Stimulated activated CD8-positive, alpha-beta memory T cell treated with anti-CD3 and anti-CD28 coated beads, Interleukin-12 subunit alpha, Interleukin-12 subunit beta, amount 100 ng/mL, for 4 hours (primary cell): ENCODE data around the gene ABHD8.
A peak's percentile ranks its signal among the peaks of the same experiment; 100 is the strongest.

Source experiments
- DNase-seq: peaks from one replicate; pipeline ENCODE4 v3.0.0-alpha.2; 2020; ENCODE audit warnings: low read depth

ABHD8 gene

GRCh38 chr19:17333611-17334413 lies 30.6 kb upstream of the ABHD8 start:
- DNase-seq: peak; percentile 60

GRCh38 chr19:17332677-17333581 lies 29.7 kb upstream of the ABHD8 start:
- no peak for DNase-seq

GRCh38 chr19:17332360-17332676 lies 29.1 kb upstream of the ABHD8 start:
- DNase-seq: no peak

DNA sequence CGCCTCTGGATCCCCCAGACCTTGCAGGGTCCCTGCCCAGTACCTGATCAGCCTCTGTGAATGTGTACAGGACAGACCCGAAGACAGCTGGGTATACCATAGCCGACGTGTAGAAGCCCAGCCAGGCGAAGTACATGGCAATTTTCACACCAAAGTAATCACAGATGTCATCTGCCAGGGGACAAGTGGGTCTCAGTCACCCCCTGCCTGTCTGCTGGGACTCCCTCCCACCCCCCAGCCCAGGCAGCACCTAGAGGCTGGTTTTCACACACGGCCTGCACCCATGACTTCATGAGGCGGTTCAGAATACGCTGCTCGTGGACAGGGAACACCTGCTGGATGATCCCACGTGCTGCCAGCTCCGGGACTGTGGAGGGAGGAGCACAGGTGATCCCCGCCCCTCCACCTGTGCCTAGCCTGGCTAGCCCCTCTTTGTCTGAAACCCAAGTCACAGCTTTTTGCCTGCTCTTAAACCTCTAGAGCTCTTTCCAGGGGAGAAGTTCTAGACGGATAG lies 27.9 kb upstream of the ABHD8 start:
- no peak for DNase-seq

- no peak for DNase-seq
Measured at GRCh38 chr19:17330262-17331044, 27.2 kb upstream of the ABHD8 start.

DNA sequence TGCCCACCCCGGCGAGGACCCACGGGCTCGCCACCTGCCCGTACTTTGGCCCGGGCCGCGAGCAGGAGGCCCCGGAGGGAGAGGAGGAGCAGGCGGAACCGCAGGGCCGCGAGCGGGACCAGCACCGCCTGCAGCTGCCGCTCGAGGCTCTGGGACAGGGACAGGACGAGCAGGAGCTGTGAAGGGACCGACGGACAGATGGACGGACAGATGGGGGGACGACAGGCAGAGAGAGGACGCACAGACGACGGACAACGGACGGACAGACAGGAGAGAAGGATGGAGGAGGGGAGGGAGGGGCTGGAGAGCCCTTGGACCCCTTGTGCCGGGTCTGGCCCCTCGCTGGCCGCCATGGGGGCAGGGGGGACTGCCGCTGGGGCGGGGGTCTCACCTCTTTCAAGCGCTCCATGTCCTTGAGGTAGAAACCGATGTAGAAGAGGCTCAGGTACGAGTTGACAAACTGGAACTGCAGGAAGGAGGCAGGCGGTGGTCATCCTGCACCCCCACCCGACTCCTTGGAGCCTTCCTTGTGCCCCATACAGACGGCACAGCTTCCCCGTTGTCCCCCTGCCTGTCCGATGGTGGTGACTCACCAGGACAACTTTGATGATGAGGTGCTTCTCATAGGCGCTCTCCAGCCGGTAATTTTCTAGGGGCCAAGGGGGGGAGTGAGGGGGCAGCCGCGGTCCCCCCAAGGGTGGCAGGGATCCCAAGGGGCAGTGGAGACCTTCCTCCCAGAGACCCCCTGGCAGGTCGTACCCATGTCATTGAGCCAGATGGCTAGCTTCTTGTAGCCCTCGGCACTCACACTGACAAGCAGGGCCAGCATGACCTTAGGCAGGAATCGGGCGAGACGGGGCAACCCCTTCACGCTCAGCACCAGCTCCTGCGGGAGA lies 26.4 kb upstream of the ABHD8 start:
- DNase-seq: no peak

DNA sequence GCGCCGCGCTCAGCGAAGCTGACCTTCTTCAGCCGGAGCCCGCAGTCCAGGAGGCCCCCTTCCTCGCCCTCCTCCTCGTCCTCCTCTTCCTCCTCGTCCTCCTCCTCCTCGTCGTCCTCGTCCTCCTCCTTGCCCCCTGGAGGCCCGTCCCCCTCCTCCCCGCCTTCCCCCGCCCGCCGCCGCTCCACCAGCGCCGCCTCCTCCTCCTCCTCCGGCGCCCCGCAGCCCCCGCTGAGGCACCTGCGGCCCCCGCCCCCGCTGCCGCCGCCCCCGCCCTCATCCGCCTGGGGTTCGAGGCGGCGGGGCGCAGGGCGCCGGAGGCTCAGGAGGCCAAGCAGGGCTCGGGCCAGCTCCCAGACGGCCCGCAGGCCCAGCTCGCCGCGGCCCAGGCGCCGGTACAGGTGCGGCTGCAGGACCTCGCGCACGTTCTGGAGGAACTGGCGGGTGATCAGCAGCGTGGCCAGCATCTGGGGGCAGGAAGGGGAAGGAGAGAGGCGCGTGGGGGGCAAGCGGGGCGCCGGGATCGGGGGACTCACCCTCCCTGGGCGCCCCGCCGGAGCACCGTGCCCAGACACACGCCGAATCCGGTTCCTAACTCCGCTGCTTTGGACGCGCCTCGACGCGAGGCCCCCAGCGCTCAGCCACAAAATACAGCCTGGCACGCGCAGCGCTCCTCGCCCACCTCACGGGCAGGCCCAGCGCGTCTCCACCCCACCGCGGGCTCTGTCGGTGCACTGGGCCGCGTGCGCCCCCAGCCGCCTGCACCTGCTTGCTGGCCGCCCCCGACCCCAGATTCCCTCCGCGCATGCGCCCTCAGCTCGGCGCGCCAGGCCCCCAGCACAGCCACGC lies 25.5 kb upstream of the ABHD8 start:
- DNase-seq: peak; percentile 33

- peak; percentile 43 for DNase-seq
Measured at GRCh38 chr19:17327654-17328516, 24.7 kb upstream of the ABHD8 start.

DNA sequence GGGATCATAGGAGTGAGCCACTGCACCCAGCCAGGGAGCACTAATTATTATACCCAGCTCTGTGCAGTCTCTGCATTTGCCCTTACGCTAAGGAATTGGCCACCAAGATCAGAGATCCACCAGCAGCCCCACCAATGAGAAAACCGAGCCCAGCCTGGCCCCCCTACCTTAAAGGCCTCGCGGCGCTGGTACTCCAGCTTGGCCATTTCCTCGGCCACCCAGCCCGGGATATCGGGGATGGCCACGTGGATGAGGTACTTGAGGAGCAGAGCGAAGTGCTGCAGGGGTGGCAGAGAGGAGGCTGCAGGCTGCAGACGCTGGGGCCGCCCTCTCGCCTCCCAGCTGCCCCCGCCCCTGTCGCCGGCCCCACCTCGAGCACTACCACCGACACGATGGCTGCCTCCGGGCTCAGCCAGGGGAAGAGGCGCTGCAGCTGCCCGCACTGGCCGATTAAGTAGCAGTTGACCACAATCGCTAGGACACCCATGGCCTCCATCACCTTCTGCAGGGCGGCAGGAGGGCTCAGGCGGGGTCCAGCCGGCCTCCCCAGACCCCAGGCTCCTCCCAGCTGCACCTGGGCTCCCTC lies 23.9 kb upstream of the ABHD8 start:
- no peak for DNase-seq

GRCh38 chr19:17326595-17326966 lies 23.4 kb upstream of the ABHD8 start:
- DNase-seq: no peak

DNA sequence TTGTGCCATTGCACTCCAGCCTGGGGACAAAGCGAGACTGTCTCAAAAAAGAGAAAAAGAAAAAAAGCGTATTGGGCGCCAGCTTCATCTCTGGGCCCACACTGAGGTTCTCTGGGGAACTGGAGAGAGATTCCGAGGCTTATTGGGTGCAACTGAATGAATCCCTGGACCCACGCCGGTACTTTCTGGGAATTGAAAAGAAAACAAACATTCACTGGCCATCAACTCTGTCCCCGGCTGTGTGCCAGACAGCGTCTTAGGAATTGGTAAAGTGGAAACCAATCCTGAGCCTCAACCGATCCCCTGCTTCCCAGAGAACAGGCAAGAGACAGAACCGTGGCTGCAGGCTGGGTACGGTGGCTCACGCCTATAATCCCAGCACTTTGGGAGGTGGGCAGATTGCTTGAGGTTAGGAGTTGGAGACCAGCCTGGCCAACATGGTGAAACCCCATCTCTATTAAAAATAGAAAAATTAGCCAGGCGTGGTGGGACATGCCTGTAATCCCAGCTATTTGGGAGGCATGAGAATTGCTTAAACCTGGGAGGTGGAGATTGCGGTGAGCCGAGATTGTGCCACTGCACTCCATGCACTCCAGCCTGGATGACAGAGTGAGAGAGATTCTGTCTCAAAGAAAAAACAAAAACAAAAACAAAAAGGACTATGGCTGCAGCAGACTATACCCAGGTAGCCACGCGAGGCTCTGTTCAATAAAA lies 22.8 kb upstream of the ABHD8 start:
- DNase-seq: no peak

DNA sequence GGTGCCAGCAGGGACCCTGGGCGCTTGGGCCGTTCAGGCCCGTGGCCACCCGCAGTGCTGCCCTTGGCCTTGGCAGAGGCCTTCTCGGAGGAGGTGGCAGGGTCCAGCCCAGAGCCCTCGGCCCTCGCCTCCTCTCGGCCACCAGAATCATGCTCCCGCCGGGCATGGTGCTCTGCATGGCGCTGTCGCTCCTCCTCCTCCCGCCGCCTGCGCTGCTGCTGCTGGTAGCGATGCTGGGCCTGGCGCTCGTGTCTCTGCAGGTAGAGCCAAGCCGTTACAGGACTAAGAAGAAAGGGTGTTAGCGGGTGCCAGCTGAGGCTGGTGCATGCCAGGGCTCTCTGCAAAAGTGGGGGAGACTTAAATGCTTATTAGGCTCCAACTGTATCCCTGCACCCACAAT lies 21.9 kb upstream of the ABHD8 start:
- no peak for DNase-seq

DNA sequence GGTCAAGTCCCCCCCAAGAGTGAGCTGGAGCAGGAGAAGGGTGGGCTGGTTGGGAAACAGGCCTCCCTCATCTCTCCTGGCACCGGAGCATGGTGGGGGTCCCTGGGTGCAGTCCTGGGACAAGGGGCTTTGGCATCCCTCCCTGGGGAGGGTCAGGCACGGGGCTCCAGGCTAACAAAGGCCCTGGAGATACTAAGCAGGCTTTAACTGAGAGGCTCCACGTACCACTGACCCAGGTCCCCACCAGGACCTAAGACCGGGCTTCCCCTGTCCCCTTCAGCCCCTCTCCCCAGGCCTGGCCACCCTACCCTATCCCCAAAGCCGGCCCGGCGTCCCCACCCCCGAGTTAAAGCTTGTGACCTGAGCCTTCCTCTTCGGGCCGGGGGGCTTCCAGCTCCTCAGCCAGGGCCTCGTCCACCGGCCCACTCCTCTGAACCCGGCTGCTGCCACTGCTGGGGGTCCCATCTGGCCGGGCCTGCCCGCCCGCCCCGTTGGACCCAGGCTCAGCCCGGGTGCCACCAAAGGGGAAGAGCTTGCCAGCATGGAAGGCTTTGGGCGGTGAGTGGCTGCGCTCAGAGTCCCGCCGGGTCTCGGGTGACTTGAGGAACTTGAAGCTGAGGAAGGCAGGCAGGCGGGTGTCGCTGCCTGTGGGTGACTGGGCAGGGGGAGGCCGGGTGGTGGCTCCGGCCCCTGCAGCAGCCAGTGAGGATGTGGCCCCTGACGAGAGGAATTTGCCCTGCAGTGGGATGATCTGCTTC lies 21.3 kb upstream of the ABHD8 start:
- no peak for DNase-seq

DNA sequence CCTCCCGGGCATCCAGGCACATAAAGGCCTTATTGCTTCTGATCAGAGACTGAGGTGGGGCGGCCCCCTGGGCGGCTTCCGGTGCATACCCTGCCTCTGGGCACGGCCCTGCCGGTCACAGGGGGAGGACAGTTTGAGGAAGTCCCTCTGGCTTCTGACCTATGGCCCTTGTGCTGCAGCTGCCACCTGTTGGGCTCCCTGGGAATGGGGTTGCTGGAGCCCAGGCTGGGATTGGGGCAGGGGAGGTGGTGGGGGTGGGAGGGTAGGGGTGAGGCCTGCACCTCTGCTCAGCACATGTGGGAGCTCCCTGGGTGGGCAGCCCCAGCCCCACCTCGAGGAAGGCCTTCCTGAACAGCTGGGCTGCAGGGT lies 20.7 kb upstream of the ABHD8 start:
- no peak for DNase-seq

DNA sequence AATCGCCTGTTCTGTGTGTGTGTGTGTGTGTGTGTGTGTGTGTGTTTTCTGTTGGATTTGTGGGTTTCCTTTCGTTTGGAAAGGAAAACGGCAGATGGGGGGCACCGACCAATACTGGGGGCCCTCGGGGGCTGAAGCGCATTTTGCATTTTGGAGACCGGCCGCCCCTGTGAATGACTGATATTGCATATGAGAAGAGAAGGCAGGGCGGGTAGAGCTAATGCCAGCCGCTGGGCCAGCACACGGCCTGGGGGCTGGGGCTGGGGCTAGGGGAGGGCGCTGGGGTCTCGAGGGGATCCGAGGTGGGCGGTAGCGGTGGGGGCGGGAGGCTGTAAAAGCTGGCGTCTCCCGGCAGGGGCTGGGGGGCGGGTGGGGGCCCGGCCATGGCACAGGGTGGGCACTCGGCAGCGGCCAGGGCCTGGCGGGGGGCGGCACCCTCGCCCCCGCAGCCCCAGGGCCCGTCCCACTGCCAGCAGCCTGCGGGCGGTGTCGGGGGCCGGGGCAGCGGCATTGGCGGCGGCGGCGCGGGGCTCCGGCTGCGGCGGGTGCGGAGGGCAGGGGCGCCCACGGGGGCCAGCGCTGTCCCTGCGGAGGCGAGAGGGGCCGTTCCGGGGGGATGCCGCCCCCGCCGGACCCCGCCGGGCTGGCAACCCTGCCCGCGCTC lies 20.2 kb upstream of the ABHD8 start:
- DNase-seq: no peak

GRCh38 chr19:17322854-17323253 lies 19.6 kb upstream of the ABHD8 start:
- DNase-seq: no peak
